LNCaP clone FGC (cell line): ENCODE measurements around the gene CELF1.
"Not testable (repeated sequence)": the region's sequence is repeated elsewhere in the genome, so short reads cannot be mapped to it uniquely, and the experiment has no call there.

ENCODE experiments used
- DNase-seq: peaks from one replicate; pipeline ENCODE4 v3.0.0-alpha.2; 2011; ENCODE audit warnings: low read depth
- H3K4me3 ChIP-seq: 2 replicates; pipeline ENCODE4 v1.5.1; 2011; ENCODE audit warnings: mild to moderate bottlenecking, low read depth, low read length, control low read depth
- TF ChIP-seq, protein P1 (sequence below): IDR thresholded peaks from 2 replicates; pipeline ENCODE4 v1.5.1; 2012; ENCODE audit warnings: mild to moderate bottlenecking; ENCODE audit not compliant: control insufficient read depth, insufficient read depth; ENCODE audit errors: extremely low read depth

CELF1 gene

DNA sequence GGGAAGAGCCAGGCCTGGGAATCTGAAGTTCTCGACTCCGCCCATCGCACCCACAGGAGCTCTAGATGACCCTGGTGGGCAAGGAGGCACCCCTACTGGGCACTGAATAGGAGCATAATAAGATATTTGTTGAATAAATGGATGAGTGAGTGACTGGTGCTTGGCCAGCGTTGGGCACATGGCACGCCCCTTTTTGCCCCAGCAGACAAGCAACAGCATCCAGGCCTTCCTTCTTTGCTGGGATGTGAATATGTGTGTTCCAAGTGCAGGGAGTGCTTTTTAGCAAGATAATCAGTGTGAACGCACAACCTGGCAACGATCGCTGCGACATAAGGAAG is 443 bp upstream of the CELF1 start:
- H3K4me3 ChIP-seq = peak overlapping the region; percentile 84
- DNase-seq = no peak
- TF ChIP-seq, protein P1, sequence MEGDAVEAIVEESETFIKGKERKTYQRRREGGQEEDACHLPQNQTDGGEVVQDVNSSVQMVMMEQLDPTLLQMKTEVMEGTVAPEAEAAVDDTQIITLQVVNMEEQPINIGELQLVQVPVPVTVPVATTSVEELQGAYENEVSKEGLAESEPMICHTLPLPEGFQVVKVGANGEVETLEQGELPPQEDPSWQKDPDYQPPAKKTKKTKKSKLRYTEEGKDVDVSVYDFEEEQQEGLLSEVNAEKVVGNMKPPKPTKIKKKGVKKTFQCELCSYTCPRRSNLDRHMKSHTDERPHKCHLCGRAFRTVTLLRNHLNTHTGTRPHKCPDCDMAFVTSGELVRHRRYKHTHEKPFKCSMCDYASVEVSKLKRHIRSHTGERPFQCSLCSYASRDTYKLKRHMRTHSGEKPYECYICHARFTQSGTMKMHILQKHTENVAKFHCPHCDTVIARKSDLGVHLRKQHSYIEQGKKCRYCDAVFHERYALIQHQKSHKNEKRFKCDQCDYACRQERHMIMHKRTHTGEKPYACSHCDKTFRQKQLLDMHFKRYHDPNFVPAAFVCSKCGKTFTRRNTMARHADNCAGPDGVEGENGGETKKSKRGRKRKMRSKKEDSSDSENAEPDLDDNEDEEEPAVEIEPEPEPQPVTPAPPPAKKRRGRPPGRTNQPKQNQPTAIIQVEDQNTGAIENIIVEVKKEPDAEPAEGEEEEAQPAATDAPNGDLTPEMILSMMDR = no peak

GRCh38 chr11:47552056-47552565 is 821 bp downstream of the CELF1 start:
- TF ChIP-seq, protein P1 = no peak
- no peak for DNase-seq
- H3K4me3 ChIP-seq = peak overlapping the region; percentile 84

DNA sequence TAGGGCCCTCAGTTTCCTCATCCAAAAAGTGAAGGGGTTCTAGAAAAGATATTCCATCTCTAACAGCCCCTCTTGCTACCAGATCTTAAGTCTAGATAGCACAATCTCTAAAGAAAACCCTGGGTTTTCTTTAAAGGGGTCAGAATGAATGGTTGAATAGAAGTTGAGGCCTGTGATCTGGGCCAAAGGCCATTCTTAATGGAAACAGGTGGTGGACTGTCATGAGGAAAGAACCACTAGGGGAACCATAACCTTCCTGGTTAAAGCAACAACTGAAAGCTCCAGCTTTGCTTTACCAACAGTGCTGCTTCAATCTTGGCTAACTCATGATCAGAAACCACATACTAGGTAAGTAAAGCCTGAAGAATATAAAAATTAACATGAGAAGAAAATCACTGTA is 1.8 kb downstream of the CELF1 start:
- TF ChIP-seq, protein P1 = peak; percentile 31
- no peak for DNase-seq
- peak overlapping the region; percentile 84 for H3K4me3 ChIP-seq

DNA sequence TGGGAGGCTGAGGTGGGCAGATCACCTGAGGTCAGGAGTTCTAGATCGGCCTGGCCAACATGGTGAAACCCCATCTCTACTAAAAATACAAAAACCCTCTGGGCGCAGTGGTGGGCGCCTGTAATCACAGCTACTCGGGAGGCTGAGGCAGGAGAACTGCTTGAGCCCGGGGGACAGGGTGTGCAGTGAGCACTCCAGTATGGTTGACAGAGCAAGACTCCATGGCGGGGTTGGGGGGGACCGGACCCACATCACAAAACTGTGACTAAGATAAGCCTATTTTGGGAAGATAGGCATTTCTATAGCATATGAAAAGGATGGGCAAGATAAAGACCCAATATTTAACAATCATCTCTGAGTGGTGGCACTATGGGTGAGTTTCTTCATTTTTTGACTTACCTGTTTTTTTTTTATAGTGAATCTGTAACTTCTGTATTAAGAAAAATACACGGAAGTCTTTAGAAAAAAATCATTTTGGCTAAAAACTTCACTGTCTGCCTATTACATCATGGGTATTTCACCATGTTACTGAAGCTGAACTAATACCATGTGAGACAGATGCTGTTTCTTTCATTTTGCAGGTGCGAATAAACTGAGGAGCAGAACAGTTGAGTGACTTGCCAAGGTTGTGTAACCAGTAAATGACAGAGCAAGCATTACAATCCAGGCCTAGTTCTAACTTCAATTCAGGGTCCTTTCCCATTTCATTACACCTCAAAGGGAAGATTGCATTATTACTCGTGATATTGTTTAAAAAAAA is 2.5 kb downstream of the CELF1 start:
- no peak for DNase-seq
- no peak overlapping the region for H3K4me3 ChIP-seq
- TF ChIP-seq, protein P1 = no peak

DNA sequence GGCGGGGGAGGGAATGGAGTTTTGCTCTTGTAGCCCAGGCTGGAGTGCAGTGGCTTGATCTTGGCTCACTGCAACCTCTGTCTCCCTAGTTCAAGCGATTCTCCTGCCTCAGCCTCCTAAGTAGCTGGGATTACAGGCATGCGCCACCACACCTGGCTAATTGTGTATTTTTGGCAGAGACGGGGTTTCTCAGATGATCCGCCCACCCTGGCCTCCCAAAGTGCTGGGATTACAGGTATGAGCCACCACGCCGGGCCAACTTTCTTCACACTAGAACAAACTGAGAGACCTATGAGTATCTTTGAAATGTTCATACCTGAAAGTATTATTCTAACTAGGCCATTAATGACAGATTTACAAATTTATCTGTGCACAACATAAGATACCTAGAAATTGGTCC is 6.7 kb downstream of the CELF1 start:
- not testable (repeated sequence) for DNase-seq

GRCh38 chr11:47545298-47545697 is 7.6 kb downstream of the CELF1 start:
- TF ChIP-seq, protein P1 = no peak
- DNase-seq = no peak
- H3K4me3 ChIP-seq = no peak overlapping the region

More for the DNA sequence above, 6.7 kb downstream of the CELF1 start:
- not testable (repeated sequence) for H3K4me3 ChIP-seq

DNA sequence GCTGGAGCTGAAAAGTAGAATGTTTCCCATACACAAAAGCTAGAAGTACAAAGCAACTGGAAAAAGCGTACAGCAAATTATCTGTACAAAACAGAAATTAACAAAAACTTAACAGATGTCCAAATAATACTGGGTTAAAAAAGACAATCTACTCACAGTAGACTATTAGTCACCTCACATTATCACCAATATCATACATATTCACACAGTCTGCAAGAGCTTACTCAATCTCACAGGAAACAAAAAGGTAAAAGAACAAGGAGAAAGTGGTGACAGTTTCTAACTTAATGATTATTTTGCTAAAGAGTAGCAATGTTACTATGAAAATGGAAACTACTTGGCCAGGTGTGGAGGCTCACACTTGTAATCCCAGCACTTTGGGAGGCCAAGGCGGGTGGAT is 11.9 kb downstream of the CELF1 start:
- no peak overlapping the region for H3K4me3 ChIP-seq
- no peak for DNase-seq
- TF ChIP-seq, protein P1 = no peak
